Measurements from ENCODE around the gene CNPY1. TPM values are rescaled to one million over a fixed set of nuclear protein-coding genes. Genes with fewer than 3 reads are reported as not detected.
"Not testable (repeated sequence)": the region's sequence is repeated elsewhere in the genome, so short reads cannot be mapped to it uniquely, and the experiment has no call there.

CNPY1 gene
- total RNA-seq, 1 donor from 2014 or later = not detected

DNA sequence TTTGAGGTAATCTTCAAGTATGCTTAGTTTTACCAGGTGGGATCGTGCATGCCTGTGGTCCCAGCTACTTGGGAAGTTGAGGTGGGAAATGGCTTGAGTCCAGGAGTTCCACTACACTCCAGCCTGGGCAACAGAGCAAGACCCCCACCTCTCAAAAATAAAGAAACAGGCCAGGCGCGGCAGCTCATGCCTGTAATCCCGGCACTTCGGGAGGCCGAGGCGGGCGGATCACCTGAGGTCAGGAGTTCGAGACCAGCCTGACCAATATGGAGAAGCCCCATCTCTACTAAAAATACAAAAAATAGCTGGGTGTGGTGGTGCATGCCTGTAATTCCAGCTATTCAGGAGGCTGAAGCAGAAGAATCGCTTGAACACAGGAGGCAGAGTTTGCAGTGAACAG, 16.6 kb upstream of the CNPY1 start:
- DNase-seq (ENCODE audit: missing footprints); ATAC-seq; intact Hi-C loops (cut with DNase I): not testable (repeated sequence)

DNA sequence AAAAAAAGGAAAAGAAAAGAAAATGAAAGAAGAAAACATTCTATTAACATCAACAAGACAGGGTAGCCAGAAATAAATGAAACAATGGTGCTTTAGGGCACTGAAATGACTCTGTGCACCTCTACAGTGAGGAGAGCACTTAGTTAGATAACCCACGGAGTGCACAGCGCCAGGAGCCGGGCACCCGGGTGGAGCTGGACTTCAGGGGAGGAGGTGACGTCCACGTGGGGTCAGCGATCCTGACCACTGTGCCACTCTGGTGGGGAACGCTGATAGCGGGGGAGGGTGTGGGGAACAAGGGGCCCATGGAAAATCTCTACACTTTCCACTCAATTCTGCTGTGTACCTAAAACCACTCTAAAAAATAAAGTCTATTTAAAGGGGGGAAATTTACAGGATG, 15.7 kb upstream of the CNPY1 start:
- ATAC-seq (no peak), DNase-seq (ENCODE audit: missing footprints) (no peak)
- intact Hi-C loops (cut with DNase I) = no loop called here

DNA sequence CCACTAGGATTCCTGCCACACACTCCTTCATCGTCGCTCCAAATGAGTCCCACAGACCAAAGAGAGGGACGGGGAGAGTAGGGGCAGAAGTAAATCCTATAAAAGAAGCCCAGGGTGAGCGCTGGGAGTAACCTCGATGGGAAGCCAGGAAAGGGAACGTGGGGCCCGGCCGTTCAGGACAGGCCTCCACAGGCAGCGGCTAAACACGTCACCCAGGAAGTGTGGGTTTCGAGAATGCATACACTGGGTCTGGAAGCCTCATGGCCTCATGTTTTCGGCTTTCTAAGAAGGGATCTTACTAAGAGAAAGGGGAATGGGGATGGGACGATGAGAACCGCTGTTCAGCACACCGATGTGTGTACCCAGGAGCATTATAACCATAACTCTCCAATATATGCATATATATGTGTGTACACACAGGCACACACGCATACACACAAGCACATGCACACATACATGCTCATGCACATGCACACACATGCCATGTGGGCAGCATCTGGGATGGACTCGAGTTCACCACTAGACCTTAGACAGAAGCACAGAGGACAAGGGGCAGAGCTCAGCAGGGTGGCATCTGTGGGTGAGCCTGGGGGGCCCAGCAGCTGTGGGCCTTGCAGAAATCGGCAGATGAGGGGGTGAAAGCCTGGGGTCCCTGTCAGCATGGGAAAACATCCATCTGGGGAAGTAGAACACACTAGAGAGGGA, 14.8 kb upstream of the CNPY1 start:
- ATAC-seq (no peak), DNase-seq (ENCODE audit: missing footprints) (no peak)
- intact Hi-C loops (cut with DNase I) = no loop called here

DNA sequence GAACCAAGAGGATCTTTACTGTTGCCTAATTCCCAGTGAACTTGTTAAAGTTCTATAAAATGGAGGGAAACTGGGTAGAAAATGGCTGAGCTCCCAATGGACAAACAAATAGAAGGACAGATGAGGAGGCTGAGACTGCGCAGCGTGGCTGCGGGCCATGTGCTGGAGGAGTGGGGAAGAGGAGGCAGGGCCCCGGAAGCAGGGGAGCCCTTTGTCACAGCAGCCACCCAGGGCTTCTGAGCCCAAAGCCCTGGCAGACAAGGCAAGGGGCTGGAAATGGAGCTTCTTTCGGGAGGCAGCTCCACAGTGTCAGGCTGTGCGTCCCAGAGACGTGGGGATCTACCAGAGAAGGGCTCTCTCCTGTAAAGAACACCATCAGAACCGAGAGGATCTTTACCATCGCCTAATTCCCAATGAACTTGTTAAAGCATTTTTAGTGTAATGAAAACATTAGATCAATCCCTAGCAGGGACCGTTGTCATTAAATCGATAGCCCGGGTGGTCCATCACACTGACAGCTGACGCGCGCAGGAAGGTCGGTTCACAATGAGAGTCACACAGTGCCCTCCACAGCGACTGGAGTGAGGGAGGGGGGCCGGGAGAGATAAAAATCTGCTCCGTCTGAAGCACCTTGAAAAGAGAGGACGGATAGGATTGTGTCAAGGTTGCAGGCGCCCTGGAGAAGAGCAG, 14.0 kb upstream of the CNPY1 start:
- no peak for DNase-seq (ENCODE audit: missing footprints)
- intact Hi-C loops (cut with DNase I) = no loop called here
- ATAC-seq = no peak

DNA sequence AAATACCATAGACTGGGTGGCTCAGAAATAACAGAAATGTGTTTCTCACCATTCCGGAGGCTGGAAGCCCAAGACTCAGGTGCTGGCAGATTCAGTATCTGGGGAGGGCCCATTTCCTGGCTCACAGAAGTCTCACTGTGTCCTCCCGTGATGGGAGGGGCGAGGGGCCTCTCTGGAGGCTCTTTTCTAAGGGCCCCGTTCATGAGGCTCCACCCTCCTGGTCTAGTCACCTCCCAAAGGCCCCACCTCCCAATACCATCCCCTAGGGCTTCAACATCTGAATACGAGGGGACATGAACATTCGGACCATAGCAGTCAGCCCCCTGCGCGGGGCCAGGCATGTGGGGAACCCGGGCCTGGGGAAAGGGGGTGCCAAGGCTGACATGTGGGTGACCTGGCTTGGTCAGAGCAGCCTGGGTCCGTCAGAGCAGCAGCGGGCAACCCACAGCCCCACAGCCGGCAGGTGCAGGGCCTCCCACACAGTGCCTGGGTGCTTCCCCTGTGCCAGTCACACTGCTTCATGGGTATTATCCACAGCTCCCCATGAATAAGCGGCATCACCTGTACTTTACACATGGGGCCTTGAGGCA, 13.3 kb upstream of the CNPY1 start:
- no peak for ATAC-seq
- DNase-seq (ENCODE audit: missing footprints) = no peak
- intact Hi-C loops (cut with DNase I) = no loop called here

DNA sequence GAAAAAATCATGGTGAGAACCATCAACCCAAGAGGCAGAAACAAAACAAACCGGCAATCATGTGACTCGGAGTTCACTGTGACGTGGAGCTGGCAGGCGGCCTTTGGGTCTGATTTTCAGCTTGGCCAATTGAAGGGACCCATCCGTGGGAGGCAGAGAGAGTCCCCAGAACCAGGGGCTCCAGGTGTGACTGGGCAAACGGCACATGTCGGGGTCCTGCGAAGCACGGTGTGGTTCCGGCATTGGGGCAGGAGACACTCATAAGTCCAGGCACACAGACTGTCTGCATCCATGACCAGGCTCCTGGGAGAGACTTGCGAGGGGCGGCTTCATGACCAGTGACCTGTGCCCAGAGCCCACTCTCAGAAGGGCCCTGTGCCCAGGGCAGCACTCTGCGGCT, 12.6 kb upstream of the CNPY1 start:
- ATAC-seq = no peak
- intact Hi-C loops (cut with DNase I) = no loop called here
- DNase-seq (ENCODE audit: missing footprints) = no peak

DNA sequence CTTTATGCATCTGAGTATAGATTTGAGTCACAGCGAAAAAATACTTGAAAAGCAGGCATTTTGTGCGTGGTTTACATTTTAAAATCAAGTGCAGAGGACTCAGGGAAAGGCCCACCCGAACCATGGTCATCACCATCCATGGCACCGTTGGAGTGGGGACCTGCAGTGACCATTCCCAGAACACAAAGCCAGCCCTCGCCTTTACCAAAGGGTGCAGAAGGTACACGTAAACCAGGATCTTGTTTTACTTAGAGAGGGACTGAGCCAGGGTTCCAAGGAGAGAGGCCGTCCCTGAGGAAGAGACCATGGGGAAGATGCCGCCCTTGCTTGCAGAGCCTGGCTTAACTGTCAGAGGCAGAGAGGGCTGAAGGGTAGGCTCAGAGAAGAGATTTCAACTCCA, 12.0 kb upstream of the CNPY1 start:
- no peak for DNase-seq (ENCODE audit: missing footprints)
- ATAC-seq = no peak
- intact Hi-C loops (cut with DNase I) = no loop called here

DNA sequence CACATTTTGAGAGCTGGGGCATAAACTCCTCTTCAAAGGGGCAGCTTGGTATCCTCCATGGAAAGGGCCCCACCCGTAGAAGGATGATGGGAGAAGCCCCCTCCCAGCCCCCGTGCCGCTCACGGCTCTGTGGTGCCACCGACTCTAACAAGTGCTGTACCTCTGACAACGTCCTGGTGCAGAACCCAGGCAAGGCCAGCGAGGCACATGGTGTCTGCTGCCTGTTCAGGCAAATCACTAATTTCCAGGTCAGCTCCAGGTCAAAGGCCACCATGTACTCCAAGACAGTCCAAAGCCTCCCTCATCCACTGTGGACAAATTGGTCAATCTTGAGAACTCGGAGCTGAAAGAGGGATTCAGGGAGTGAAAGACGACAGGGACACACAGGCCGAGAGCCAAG, 11.4 kb upstream of the CNPY1 start:
- no peak for ATAC-seq
- DNase-seq (ENCODE audit: missing footprints) = no peak
- intact Hi-C loops (cut with DNase I) = no loop called here

DNA sequence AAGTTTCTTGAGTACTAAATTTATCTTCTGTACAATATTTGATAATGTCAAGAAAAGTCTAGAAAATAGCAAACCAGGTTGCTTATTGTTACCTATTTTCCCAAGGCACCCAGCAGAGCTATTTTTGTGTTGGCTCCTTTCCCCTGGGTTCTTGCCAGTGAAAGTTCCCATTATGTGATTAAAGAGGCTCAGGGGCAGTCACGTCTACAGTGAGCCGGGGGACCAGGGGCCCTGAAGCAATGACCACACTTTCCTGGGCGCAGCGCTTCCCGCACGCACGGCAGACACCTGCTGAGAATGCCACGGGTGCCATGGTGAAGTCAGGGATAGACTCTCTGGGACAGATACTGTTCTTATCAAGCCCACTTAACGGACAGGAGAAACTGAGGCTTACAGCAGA, 10.4 kb upstream of the CNPY1 start:
- ATAC-seq (no peak), DNase-seq (ENCODE audit: missing footprints) (no peak)
- intact Hi-C loops (cut with DNase I) = no loop called here

DNA sequence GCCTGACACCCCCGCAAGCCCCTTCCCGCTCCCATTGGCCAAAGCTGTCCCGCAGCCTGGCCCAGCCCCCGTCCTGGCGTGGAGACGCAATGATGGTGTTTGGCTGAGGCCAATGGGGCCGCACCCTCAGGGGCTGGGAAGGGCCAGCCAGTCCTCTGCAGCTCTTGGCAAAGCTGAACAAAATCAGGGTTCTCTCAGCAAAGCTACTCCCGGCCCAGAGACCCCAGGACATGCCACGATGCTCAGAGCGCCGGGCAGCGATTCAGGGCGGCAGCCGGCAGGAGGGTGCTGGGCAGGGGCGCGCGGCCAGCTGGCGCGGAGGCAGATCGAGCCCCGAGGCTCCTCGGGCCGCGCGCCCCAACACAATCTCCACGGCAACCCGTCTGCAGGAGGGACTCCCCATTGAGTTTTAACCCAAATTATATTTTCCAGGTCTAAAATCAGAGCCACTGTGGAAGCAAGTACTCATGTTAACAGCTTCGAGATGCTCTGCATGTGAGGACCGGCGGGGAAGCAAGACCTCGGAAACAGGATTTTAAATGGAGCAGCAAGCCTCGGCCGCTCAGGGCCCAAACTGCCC, 8.8 kb upstream of the CNPY1 start:
- intact Hi-C loops (cut with DNase I) = no loop called here
- no peak for ATAC-seq
- no peak for DNase-seq (ENCODE audit: missing footprints)

DNA sequence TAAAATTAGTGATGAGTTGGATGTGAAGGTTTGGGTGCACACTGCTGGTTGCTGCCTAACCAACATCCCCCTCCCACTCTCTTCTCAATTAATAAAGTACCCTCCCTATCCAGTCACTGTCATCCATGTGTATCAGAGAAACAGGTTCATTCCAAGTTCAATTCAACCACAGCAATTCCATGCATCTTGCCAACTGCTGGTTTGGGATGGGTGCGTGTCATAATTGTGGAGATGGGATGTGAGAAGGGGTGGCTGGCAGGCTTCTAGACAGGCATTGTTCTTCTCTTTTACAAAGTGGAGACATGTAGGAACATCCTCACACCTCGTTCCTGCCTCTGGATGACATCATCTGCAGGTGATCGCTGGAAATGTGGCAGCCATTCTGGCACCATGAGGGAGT, 7.5 kb upstream of the CNPY1 start:
- intact Hi-C loops (cut with DNase I) = no loop called here
- ATAC-seq = no peak
- DNase-seq (ENCODE audit: missing footprints) = no peak

DNA sequence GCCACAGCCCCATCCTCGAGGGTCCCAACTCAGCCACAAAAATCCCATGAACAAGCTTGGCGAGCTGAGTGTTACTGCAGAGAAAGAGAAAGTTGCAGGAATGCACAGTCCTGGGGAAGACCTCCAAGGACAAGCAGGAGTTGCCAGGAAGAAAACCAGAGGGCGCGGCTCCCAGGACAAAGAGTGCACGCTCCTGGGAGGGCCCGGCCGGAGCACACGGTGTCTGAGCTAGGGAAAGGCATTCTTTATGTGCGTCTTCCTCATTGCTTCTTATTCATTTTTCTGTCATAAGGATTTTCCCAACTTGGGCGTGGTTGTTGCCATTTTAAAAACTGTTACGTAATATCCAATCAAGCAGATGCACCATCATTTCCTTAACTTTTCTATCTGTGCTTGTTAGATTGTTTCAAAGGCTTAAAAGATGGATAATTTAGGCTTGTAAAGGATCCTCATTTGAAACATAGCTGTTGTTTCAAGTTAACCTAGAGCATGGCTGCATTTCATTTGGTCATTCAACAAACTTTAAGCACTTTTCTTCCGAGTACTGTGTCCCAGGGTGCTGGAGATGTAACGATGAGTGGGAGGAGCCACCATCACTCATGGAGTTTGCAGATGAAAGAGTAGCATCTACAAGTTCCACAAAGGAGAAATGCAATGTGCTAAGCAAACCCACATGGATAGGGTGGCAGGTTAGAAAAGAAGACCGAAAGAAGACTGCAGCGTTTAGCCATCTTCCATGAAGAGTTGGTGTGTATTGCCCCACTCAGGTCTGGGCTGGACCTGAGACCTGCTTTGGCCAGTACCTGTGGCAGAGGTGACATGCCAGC, 5.6 kb upstream of the CNPY1 start:
- no peak for DNase-seq (ENCODE audit: missing footprints)
- intact Hi-C loops (cut with DNase I) = no loop called here
- ATAC-seq = no peak

DNA sequence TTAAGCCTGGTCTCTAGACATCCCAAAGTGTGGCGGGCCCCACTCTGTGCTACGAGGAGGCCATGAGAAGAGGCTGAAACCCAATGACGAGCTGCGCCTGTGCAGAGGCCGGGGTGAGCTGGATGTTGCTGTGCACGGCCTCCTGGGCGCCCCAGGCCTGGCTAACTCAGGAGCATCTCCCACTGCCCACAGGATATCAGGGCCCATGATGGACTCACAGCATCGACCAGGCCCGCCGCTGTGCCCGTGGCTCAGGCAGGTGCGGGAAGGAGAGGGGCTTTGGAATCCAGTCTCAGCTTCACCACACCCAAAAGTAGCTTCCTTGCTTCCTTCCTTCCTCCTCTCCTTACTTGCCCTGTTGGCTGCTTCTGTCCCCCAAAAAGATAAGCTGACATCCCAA, 4.6 kb upstream of the CNPY1 start:
- intact Hi-C loops (cut with DNase I) = no loop called here
- ATAC-seq = no peak
- no peak for DNase-seq (ENCODE audit: missing footprints)

DNA sequence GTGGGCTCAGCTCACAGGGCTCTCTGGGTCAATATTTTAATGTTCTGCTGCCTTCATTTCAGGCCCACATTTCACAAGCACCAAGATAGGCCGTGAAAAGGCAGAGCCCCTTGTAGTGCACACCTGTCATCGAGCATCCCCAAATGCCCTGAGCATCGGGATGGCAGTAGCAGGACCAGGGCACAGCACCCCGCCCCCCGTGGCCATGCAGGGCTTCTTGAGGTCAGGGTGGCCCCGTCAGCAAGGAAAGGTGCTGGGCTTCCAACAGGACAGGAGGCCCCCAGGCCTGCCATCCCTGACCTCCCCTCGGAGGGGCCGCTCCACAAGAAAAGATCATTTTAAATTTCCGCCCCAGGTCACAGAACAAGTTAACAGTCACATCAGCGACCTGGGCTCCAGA, 2.9 kb upstream of the CNPY1 start:
- ATAC-seq (no peak), DNase-seq (ENCODE audit: missing footprints) (no peak)
- intact Hi-C loops (cut with DNase I) = no loop called here

DNA sequence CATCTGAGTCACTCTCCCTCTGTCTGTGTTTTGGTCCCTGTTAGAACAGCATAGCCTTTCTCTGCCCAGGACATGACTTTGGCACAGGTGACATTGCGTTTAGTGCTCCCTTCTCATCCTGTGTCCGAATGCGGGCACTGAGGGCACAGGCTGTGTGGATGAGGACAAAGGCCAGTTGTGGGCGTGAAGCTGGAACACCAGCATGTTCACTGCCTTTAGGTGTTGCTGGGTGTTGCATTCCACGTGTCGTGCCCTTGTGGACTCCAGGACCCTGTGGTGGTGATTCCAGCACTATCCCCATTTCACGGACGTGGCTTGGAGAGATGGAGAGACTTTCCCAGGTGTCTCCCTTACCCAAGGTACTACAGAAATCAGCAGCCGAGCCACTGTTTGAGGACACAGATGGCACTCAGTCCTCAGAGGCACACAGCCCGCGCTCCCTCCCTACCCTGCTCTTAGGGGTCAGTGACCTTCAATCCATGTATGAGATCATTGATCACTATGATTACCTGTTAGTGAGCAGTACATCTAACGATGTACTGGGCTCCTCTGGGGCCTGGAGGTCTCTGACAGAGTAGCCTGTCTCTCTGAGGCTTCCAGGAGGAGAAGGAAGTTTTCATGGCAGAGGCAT, 917 bp upstream of the CNPY1 start:
- intact Hi-C loops (cut with DNase I) = no loop called here
- no peak for ATAC-seq
- no peak for DNase-seq (ENCODE audit: missing footprints)

DNA sequence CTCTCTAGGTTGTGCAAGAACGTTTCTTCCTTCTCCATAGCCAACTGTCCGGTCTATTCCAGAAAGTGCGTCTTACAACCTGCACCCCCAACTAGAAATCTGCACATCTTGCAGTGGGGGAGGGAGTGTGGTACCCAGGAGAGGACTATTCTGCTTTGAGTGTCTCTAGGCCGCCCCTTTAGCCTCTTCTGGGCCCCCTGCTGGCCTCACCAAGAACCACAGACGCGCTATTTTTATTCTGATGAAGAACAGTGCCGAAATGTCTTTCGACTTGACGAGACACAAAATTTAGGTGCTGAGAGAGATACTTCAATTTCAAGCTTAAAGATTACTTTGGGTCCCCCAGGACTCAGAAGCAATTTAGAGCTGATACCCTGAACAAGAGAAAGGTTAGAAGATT, 1.0 kb downstream of the CNPY1 start:
- no peak for ATAC-seq
- intact Hi-C loops (cut with DNase I) = no loop called here
- DNase-seq (ENCODE audit: missing footprints) = no peak

DNA sequence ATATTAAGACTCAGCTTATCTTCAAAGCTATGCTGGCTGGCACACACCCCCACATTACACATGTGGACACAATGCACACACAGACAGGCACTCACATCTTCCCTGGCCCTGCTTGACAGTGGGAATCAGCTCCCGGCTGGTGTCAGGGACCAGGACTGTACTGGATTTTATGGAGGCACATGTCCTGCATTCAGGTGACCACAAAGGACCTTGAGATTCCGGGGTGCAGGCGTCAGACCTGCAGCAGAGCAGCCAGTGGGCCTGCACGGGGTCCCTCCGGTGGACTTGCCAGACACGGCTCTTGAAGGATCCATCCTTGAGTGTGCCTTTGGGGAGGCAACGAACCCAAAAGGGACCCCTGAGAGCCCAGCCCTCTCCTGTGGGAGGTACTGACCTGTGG, 1.9 kb downstream of the CNPY1 start:
- no peak for ATAC-seq
- no peak for DNase-seq (ENCODE audit: missing footprints)
- intact Hi-C loops (cut with DNase I) = no loop called here

DNA sequence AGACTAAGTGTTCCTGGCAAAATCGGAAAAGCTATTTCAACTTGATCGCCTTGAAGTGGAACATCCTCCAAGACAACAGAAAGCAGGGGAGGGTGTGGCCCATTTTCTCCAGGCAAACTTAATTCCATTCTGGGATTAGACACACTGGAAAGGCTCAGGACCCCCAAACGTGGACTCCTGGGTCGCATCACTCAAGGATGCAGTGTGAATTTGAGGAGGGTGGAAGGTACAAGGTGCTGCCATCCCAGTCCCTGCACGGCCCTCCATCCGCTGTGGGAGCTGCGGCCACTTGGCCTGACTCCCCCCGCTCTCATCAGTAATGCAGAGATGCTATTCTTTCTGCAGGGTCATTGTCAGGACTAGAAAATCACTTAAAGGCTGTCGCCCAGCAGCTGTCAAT, 2.4 kb downstream of the CNPY1 start:
- no peak for ATAC-seq
- intact Hi-C loops (cut with DNase I) = no loop called here
- no peak for DNase-seq (ENCODE audit: missing footprints)

Measured in Right ventricle myocardium inferior (tissue), 1 donor.